Measurements from ENCODE around the gene PPP1R12C.
"Not testable (repeated sequence)": the region's sequence is repeated elsewhere in the genome, so short reads cannot be mapped to it uniquely, and the experiment has no call there.

DNA sequence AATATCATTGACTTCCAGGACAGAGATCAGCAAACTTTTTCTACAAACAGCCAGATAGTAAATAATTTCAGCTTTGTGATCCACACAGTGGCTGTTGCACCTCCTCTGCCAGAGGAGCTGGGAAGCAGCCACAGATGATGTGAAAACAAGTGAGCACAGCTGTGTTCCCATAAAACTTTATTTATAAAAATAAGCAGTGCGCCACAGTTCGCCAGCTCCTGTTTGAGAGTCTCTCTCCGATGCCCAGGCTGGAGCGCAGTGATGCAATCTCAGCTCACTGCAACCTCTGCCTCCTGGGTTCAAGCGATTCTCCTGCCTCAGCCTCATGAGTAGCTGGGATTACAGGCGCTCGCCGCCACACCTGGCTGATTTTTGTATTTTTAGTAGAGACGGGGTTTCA is 51.9 kb downstream of the PPP1R12C start:
- TF ChIP-seq, protein P1, sequence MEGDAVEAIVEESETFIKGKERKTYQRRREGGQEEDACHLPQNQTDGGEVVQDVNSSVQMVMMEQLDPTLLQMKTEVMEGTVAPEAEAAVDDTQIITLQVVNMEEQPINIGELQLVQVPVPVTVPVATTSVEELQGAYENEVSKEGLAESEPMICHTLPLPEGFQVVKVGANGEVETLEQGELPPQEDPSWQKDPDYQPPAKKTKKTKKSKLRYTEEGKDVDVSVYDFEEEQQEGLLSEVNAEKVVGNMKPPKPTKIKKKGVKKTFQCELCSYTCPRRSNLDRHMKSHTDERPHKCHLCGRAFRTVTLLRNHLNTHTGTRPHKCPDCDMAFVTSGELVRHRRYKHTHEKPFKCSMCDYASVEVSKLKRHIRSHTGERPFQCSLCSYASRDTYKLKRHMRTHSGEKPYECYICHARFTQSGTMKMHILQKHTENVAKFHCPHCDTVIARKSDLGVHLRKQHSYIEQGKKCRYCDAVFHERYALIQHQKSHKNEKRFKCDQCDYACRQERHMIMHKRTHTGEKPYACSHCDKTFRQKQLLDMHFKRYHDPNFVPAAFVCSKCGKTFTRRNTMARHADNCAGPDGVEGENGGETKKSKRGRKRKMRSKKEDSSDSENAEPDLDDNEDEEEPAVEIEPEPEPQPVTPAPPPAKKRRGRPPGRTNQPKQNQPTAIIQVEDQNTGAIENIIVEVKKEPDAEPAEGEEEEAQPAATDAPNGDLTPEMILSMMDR (IDR thresholded peaks at IDR 0.05; ENCODE audit: low read depth, low read length), result not testable (repeated sequence)
- not testable (repeated sequence) for TF ChIP-seq EZH2phosphoT487 (IDR thresholded peaks at IDR 0.05; ENCODE audit: low read depth)

All from OCI-LY3 (cell line).